Muscle of arm (tissue), 12 donors: ENCODE results near the gene RAET1E. TPM values are rescaled to one million over a fixed set of nuclear protein-coding genes. Genes with fewer than 3 reads are reported as not detected.
"Not testable (repeated sequence)": the region's sequence is repeated elsewhere in the genome, so short reads cannot be mapped to it uniquely, and the experiment has no call there.

ENCODE experiments used
- DNase-seq: peaks from one replicate; pipeline ENCODE4 v3.0.0-alpha.2; 2013
- polyA plus RNA-seq, 12 donors: library from polyadenylated mRNA; unstranded; fragments of 120-200 nt; gene quantifications; one replicate each; pipeline ENCODE4 v1.2.1, GENCODE V29; 2013; ENCODE audit not compliant: insufficient read length in 12 of 12

Gene RAET1E
- polyA plus RNA-seq, 12 donors, result 0.11 to 2.1 (median 0.97) TPM; not detected in 2

DNA sequence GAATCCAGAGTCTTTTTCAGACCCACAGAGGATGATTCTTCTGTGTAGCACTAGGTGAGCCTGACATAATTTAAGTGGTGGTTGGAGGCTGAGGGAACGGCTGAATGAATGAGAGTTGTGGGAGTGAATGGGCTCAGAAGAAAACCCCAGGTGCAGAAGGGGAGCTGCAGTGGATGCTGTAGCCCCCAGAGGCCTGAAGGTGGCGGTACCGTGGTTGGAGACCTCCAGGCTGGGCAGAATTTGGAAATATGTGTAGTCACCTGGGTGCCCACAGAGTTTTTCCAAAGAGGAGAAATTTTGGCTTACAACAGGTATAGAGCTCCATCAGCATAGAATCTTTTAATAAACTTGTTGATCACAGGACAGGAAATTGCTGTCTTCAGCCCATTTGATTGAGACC, 31.5 kb upstream of the RAET1E start:
- no peak for DNase-seq

DNA sequence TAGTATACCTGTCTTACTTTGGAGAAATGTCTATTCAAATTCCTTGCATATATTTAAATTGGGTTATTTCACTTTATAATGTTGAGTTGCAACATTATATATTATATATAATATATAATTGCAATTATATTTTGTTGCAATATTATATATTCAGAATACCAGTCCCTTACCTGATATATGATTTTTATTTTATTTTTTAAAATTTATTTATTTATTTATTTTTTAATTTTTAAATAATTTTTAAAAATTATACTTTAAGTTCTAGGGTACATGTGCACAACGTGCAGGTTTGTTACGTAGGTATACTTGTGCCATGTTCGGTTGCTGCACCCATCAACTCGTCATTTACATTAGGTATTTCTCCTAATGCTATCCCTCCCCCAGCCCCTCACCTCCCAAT, 29.1 kb upstream of the RAET1E start:
- not testable (repeated sequence) for DNase-seq

DNA sequence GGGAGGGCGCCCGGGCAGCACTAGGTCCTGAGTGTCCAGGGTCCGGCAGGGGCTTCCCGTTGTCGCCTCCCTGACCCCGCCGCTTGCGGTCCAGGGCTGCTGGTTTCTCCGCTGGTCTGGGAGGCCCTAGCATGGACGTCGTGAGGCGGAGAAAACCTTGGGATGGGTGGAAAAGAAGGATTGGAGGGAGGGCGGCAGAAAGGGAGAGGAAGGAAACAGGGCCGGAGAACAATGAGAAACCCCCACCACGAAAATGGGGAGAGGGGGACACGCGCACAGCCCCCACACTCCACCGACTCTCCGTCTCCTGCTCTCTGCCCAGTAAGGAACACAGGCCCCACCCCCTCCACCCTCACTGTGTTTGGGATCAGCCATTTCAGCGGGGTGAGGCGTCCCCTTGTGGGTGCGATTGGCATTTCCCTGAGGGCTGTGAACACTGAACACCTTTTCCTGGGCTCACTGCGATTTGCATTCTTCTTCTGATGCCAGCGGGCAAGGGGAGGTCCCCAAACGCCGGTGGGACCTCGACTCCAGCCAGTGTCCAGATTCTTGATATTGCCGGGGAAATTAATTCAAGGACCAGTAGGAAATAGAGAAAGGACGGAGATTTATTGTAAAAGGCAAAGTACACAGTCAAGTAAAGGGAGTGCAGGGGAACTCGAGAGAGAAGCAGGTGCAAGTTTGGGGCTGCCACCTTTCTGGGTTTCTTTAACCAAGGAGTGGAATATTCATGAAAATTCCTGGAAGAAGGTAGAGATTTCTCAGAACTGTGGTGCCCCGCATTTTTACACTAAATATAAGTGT, 28.3 kb upstream of the RAET1E start:
- peak; percentile 80 for DNase-seq

DNA sequence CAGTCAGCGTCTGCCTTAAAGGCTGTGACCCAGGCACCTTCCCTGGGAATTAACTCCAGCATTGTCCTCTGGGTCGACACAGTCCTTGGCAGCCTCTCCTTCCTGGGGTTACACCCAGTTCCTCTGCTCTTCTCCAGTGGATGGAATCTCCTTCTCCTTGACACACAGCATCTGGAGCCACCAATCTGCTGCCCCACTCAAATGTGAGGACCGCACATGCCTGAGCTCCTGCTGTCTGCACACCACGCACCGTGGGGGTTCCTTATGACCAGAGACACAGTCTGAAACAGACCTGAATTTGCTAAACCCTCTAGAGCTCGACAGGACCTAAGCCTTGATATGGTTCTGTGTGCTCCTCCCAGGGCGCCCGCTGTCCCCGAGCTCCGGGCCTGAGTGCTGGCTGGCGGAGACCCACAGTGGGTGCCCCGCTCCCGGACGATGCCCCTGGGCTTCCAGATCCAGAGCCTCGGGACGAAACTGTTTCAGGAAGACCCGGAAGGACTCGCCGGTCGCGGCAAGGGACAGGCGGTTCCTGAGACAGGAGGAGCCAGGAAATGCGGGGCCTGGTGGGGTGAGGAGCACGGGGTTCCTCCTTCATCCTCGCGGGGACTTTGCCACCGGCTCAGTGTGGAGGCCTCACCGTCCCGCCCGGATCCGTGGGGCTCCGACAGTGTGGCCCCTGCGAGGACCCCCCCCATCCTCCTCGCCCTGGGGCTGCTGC, 27.5 kb upstream of the RAET1E start:
- no peak for DNase-seq

DNA sequence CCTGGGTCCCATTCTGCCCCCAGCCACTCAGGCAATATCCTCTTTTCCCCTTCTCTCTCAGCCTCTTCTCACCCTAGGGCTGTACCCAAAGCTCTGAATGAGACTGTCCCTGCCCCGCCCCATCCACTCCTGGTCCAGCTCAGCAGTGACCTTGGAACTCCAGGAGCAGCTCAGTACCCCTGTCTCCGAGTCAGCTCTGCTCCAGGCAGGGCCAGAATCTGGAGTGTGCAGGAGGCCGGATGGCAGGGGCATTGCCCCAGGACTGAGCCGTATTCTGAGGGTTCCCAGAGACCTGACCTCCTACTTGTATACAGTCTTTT, 27.0 kb upstream of the RAET1E start:
- no peak for DNase-seq

DNA sequence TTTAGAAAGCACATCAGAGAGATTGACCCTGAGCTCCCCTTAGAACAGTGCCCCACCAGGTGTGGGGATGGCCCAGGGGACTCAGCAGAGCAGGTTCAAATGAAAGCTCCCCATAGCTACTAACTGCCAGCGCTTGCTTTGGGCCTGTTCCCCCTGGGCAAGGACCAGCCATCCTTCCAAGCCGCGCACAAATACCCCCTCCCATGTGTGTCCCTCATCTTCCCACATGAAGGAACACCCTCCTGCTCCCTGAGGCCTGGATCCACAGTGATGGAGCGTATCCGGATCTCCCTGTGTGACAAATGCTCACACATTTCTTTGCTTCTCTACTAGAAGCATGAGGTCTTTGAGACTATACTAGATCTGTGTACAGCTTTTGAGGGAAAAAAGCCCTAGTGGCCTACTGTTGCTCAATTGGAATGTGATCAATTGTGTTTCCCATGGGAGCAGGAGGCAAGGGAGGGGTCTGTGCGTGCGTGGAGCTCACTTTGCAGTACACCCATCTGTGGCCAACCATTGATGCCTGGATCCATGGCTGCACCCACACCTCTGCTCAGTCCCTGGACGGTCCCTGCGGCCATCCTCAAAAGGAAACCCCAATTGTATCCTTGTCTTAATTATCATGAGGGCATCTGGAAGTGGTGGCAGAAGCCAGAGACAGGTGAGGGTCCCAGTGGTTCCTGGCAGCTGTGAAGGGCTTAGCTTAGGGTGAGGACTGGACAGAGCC, 26.5 kb upstream of the RAET1E start:
- DNase-seq, result no peak

DNA sequence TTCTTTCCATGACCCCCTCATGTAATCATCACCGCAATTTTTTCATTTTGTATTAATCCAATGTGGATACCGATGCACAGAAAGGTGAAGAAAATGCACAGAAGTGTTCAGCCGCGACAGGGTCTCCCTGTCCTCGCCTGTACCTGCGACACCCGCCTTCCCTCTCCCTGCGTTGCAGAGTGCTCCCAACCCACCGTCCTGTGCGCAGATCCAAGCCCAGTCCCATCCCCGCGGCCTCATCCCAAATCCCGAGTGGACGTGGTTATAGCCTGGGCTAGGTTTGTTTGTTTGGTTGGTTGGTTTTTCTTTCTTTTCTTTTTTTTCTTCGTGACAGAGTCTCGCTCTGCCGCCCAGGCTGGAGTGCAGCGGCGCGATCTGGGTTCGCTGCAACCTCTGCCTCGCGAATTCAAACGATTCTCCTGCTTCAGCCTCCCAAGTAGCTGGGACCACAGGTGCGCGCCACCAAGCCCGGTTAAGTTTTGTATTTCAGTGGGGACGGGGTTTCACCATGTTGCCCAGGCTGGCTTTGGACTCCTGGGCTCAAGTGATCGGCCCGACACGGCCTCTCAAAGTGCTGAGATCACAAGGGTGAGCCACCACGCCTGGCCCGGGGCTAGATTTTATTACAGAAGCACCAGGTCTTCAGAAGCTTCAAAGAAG, 25.5 kb upstream of the RAET1E start:
- no peak for DNase-seq

DNA sequence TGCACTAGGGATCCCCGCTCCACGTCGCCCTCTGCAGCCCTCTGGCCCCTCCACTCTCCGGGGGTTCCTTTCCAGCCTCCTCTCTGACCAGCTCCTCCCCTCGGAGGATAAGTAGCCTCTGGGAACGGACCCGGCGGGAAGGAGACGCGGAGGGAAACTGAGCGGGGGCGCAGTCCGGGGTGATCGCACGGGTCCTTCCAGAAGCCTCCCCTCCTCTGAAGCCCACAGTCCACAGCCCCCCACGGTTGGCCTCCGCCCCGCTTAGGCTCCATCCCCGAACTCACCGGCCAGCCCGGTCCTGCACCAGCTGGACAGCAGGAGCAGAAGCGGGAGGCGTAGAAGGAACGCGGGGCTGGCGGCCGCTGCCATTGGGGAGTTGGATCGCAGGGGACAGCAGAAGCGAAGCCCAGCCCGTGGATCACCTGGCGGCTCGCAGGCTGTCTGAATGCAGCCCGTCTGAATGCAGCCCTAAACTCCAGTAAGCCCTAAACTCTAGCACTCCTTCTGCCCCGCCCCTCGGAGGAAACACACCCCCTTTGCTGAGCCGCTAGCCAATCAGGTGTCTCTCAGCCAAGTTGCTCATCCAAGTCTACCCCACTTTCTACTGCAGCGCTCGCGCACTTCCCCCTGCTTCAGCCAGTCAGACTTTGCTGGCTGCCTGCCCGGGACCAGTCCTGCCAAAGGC, 24.9 kb upstream of the RAET1E start, which contains the start of gene RAET1G:
RAET1G (minus strand) TSS at position 480 of the 685 bp plus-strand sequence; CDS start at position 369, 111 bp downstream.
- DNase-seq, result peak; percentile 89

DNA sequence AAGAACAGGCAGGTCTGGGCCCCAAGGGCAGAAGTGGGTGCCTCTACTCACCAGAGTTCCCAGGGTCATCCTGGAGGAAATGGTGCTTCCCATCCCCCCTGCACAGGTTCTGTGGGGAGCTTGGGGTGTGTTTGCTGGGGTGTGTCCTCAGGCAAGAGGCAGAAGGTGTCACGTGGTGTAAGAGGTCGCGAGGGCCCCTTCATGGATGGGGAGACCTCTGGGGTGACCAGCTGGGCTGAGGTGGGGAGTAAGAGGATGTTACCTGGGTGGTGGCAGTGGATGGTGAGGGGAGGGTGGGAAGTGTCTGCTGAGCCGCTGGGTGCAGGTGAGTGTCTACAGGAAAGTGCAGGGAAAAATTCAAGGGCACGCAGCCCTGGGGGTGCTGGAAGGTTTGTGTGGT, 24.2 kb upstream of the RAET1E start:
- not testable (repeated sequence) for DNase-seq

DNA sequence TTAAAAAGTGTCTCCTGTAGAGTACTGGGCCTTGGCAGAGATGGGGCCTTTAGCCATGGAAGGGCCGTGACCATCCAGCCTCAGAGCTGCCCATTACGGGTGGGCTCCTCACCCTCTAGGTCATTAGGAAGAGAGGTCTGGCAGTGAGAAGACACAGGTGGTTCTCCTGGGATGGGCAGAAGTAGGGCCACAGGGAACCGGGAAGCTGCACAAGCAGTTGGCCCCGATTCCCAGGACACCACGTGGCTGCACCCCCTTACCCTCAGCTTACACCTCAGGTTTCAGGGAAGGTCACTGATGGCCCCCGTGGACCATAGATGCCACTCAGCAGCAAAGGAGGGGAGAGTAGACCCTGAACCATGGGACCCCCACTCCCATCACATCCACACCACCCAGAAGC, 23.4 kb upstream of the RAET1E start:
- no peak for DNase-seq

DNA sequence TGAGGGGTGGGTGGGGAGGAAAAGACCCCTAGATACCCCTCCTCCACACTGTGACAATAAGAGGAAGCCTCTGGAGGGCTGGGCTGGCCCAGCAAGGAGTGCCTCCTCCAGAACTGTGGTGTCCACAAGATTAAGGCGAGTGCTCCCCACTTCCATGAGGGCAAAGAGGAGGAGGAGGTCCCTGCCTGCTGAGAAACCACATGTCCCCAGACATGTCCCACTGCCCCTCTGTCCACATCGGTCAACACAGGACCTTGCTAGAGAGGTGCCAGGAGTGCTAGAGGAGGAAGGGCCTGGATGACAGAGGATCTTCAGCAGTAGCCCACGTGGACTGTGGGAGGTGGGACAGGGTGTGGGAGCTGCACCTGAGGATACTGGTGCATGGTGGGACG, 21.9 kb upstream of the RAET1E start:
- no peak for DNase-seq

DNA sequence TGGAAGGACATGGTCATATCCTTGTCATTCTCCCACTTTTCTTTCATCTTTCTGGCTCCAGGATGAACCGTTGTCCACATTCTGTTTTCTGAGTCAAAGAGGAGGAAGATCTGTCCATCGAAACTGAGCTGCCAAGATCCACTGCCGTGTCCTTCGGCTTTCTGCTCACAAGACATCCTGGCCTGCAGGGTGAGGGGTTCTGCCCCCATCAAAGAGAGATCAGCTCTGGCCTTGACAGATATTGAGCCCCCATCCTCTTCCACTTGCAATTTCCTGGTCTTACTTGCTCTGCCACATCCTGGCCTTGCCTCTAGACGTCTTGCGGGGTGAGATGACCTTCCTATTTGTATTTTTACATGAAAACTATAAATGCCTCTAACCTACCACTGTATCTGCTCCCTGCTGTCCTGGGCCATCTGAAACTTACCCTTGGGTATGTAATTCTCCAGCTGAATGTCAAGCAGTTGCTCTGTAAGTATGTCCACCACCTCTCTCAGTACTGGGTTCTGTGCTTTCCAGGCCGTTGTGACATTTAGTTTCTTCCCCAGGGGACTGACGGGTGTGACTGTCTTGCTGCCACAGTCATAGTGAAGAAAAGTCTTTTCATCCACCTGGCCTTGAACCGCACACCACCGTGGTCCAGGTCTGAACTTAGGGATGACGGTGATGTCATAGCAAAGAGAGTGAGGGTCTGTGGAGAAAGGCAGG, 21.4 kb upstream of the RAET1E start:
- not testable (repeated sequence) for DNase-seq

DNA sequence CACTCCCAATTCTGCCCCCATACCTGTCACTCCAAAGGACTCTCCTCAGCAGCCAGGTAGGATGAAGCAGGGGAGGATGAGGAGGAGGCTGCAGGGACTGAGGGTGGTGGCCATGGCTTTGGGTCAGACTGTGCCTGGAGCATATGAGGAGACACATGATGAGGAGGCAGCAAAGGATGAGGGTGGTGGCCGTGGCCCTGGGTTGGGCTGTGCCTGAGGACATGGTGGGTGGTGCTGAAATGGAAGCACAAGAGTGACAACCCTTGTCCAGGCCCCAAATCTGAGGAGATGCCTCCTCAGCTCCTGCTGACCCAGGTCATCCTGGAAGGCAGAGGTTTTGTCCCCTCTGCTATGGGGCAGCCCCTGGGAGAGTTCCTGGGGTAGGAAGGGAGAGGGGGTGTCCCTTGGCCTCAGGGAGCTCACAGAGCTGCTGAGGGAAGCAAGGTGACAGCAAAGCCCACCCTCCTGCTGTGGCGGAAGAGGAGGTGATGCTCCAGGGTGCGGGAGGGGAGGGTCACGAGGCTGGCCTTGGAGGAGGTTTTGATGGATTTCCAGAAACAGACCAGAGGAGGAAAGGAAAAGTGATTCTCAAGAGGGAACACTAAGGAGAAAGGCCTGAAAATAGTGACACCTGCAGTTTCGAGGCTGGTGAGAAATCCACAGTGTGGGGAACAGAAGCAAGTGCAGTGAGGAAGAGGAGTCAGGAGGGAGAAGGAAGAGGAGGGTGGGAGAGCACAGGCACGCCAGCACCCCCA, 20.4 kb upstream of the RAET1E start:
- DNase-seq, result no peak

DNA sequence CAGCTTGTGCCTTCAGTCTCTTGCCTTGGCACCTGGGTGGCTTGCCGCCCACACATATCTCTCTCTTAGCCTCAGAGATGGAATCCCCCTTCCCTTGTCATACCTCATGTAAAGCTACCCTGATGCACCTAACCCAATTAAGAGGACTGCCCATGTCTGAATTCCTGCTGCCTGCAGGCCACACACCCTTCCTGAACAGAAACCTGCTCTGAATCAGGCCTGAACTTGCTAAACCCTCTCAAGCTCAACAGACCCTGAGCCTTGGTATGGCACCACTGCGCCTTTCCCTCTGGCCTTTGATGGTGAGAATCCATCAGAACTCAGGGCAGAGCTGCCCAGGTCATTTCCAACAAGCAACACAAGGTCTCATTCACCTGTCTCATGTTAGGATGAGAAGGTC, 19.8 kb upstream of the RAET1E start:
- DNase-seq, result no peak

DNA sequence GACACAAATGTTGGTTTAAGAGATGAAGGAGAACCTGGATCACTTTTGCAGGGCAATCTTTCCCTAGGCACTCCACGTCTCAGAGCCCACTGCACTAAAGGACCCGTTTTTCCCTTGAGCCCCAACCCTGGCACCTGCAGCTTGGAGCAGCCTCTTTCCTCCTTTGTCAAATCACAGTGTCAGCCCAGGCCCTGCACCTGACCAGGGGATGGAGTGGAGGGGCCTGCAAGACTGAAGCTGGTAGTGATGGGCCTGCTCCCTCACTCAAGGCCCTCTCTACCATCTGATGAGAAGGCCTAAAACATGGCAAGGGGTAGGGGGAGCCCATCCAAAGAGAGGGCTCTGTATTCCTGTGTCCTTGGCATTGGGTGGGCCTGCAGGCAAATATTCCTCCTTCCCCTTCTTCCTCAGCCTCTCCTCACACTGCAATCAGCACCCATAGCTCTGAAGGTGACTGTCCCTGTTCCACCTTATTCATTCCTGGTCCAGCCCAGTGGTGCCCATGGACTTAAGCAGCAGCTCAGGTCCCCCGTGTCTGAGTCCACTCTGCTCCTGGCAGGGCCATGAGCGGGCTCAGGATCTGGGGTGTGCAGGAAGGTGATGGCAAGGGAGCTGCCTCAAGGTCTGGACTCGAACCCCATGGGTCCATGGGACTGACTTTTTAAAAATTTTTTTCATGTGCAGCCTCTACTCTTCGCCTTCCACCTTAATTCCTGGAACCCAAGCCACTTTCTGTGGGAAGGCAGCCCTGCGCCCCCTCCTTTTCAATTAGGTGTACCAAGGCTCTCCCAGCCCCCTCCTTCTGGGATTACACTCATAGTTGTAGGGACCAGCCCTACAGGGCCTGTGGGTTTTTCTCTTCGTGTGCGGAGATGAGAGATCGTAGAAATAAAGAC, 18.3 kb upstream of the RAET1E start:
- DNase-seq, result no peak

DNA sequence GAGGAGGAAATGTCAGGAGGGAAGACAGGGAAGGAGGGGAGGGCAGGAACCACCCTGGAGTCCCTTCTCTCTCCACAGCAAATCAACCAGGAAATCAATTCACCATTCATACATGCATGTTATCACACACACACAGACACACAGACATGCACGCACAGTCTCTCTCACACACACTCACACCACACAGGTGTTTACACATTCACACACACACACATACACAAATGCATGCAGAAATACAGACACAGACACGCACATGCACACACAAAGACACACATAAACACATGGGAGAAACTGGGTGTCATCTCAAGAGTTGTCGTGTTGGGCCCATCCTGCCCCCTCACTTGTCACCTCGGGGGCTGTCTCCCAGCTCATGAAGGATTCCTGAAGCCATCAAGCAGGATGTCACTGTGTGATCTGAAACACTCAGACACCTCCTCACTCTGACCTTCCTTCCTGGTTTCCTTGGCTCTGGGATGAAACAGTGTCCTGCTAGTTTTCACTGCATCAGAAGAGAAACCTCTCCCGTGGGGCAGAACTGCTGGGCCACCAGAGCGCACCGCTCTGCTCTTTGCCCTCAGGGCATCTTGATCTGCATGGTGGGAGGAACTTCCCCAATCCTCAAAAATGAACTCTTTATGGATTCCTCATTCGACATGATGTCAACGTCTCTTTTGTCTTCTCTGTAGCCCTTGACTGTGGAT, 15.8 kb upstream of the RAET1E start:
- DNase-seq, result no peak

DNA sequence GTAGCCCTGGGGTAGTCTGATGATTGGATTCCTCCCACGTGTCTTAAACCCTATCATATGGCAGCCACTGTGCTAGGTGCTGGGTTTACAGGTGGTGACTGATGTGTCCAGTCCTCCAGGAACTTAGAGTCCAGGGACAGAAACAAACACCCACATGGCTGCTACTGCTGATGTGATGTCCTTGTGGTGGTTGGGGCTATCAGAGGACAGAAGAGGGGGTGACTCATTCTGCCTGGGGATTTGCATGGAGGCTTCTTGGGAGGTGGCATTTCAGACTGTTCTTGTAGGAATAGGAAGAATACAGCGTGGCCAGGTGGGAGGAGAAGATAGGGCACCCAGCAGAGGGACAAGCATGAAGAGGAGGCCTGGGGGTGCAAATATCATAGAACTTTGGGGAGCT, 15.2 kb upstream of the RAET1E start:
- no peak for DNase-seq

DNA sequence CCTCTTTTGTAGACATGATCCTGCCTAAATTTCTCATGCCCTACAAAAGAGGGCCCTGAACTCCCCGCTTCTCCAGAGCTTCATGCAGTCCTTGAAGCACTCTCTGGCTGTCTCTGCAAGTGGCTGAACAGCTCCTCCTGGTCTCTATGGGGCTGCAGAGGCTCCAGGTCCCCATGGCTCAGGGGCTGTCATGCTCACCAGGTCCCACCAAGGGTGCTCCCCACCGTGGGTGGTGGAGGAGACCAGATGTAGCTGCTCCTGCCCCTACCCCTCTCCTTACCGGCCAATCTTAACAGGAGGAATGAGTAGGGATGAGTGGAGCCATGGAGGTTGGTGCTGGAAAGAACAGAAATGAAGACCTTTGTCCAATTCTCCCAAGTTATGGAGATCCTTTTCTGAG, 14.8 kb upstream of the RAET1E start:
- DNase-seq, result not testable (repeated sequence)
